22Rv1 (cell line): ENCODE results near the gene TRIM59.

Experiments used
- CTCF ChIP-seq: fragments of 450-650 bp; IDR thresholded peaks from 2 replicates; pipeline ENCODE4 v1.5.1; 2017; ENCODE audit warnings: mild to moderate bottlenecking
- ZFX ChIP-seq: fragments of 450-650 bp; IDR thresholded peaks from 2 replicates; pipeline ENCODE4 v1.6.1; 2017; ENCODE audit warnings: antibody characterized with exemption, borderline replicate concordance

- TF ChIP-seq CTCF = no peak
- no peak for TF ChIP-seq ZFX
These were observed 54.3 kb downstream of the TRIM59 start for GRCh38 chr3:160395297-160395696.
